Measurements from ENCODE around the gene PCDH10. TPM values are rescaled to one million over a fixed set of nuclear protein-coding genes. Genes with fewer than 3 reads are reported as not detected.

The PCDH10 gene
- total and polyA plus RNA-seq, 2 of the 8 experiments (the other 6 are each of a cell fraction or from before 2014, with no cell fraction given), result 2.2 to 10.0 TPM

DNA sequence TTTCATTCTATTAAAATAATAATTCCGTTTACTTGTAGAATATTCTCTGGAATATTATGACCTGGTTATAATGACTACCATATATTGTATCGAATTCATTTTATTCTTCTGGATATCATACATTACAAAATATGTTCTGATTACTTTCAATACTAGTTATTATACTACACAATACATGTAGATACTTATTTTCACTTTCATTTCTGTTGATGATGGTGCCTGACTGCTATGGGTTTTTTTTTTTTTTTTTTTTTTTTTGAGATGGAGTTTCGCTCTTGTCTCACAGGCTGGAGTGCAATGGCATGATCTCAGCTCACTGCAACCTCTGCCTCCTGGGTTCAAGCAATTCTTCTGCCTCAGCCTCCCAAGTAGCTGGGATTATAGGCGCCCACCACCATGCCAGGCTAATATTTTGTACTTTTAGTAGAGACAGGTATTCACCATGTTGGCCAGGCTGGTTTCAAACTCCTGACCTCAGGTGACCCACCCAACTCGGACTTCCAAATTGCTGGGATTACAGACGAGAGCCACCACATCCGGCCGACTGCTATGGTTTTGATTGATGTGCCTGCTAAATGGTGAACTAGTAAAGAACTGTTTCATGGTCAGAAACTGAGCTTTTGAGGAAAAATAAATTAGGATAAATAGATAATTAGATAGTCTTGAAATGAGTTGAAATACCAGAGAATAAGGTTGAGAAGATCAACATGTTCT, 39.5 kb downstream of the PCDH10 start:
- Histone ChIP-seq H3K9ac (replicated peaks in 1 of 4; ENCODE audit: extremely low read depth in 1 of 4, low read depth in 3 of 4, low read length in 3 of 4) (no peak overlapping the region), H4K91ac (replicated peaks; ENCODE audit: insufficient read length, low read length) (no peak overlapping the region), H2BK20ac (ENCODE audit: low read length) (no peak overlapping the region), H3K4me1 (replicated peaks in 1 of 4; ENCODE audit: control insufficient read depth in 3 of 4, insufficient read depth in 4 of 4, low read length in 3 of 4) (no peaks in the 10 kb centered on the region), H3K4ac (replicated peaks; ENCODE audit: insufficient read length, low read depth, low read length) (no peak overlapping the region), H4K5ac (ENCODE audit: insufficient read length, low read depth, low read length) (no peak overlapping the region), H2BK12ac (ENCODE audit: low read depth, low read length) (no peak overlapping the region), H3K79me2 (ENCODE audit: control insufficient read depth in 1 of 2, insufficient read depth in 2 of 2, low read length in 2 of 2) (no peaks in the 10 kb centered on the region), H2AK5ac (ENCODE audit: low read depth, low read length) (no peak overlapping the region), H3K9me3 (ENCODE audit: insufficient read depth in 2 of 2, low read depth in 1 of 2, low read length in 1 of 2) (no peaks in the 10 kb centered on the region), H3K27ac (ENCODE audit: low read depth, low read length) (no peak overlapping the region), H2BK5ac (ENCODE audit: low read depth, low read length) (no peak overlapping the region), H3K36me3 (ENCODE audit: control insufficient read depth in 2 of 4, insufficient read depth in 4 of 4, low read length in 3 of 4) (no peaks in the 10 kb centered on the region), H3K23me2 (ENCODE audit: low read depth, low read length) (no peaks in the 10 kb centered on the region), H2AFZ (ENCODE audit: low read length) (no peak overlapping the region), H3K23ac (ENCODE audit: insufficient read length) (no peak overlapping the region), H4K8ac (ENCODE audit: extremely low read depth, insufficient read depth, low read length) (no peak overlapping the region), H3K18ac (ENCODE audit: extremely low read depth, low read length) (no peak overlapping the region), H3K79me1 (ENCODE audit: low read depth, low read length) (no peaks in the 10 kb centered on the region), H3K27me3 (replicated peaks in 1 of 4; ENCODE audit: control insufficient read depth in 3 of 4, extremely low read depth in 1 of 4, insufficient read depth in 3 of 4, low read length in 3 of 4) (no peaks in the 10 kb centered on the region), H4K20me1 (replicated peaks in 1 of 2; ENCODE audit: control insufficient read depth in 1 of 2, insufficient read depth in 2 of 2, low read length in 2 of 2) (no peaks in the 10 kb centered on the region), H3K4me3 (ENCODE audit: extremely low read depth in 1 of 4, insufficient read depth in 2 of 4, low read depth in 3 of 4, low read length in 4 of 4) (no peak overlapping the region), H2BK15ac (ENCODE audit: low read length) (no peak overlapping the region), H3K14ac (ENCODE audit: insufficient read length) (no peak overlapping the region), H2BK120ac (replicated peaks; ENCODE audit: low read depth, low read length) (no peak overlapping the region), H3K56ac (replicated peaks; ENCODE audit: insufficient read length, low read depth, low read length) (no peak overlapping the region), H3K4me2 (ENCODE audit: insufficient read depth in 1 of 2, low read depth in 2 of 2, low read length in 2 of 2) (no peak overlapping the region)
- DNase-seq (ENCODE audit: low read depth in 1 of 2, low spot score in 2 of 2) (no peak), FAIRE-seq (no peak)
- WGBS, 2 experiments (ENCODE audit: extremely low coverage in 1 of 2, insufficient coverage in 1 of 2, insufficient read length in 1 of 2, insufficient replicate concordance in 2 of 2, low coverage in 1 of 2, low lambda C conversion rate in 2 of 2, missing lambda C conversion rate in 1 of 2), result 97% methylated on average over 7 of the region's 8 CpGs; no CpG with 5 or more reads in 1 of the 2 experiments
- TF ChIP-seq ASH2L (IDR thresholded peaks at IDR 0.05; ENCODE audit: low read length) (no peak), ATF2 (IDR thresholded peaks at IDR 0.05; ENCODE audit: low read length) (no peak), CBX5 (IDR thresholded peaks at IDR 0.05; ENCODE audit: low read depth, low read length) (no peak), SIN3A (conservative IDR thresholded peaks at IDR 0.05 in 1 of 2, IDR thresholded peaks at IDR 0.05 in 1 of 2; ENCODE audit: low read depth in 1 of 2, low read length in 2 of 2) (no peak), FOSL1 (IDR thresholded peaks at IDR 0.05; ENCODE audit: insufficient read depth, low read depth, low read length) (no peak), YY1 (IDR thresholded peaks at IDR 0.05; ENCODE audit: low read depth, low read length) (no peak)
- TF ChIP-seq, protein P1, sequence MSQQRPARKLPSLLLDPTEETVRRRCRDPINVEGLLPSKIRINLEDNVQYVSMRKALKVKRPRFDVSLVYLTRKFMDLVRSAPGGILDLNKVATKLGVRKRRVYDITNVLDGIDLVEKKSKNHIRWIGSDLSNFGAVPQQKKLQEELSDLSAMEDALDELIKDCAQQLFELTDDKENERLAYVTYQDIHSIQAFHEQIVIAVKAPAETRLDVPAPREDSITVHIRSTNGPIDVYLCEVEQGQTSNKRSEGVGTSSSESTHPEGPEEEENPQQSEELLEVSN (IDR thresholded peaks at IDR 0.05), result no peak
- ChIA-PET POLR2A (ENCODE audit: partially characterized antibody) (no interaction called here), CTCF (ENCODE audit: partially characterized antibody) (interaction anchor here (1.5 kb wide), 1 partner anchor 74 kb away, joined by 4 read pairs; no protein-coding TSS in a partner anchor)

Measured in H1 (cell line).